ENCODE measurements around the gene HLA-DRB5. TPM values are rescaled to one million over a fixed set of nuclear protein-coding genes. Genes with fewer than 3 reads are reported as not detected.
"Not testable (repeated sequence)": the region's sequence is repeated elsewhere in the genome, so short reads cannot be mapped to it uniquely, and the experiment has no call there.

HLA-DRB5 gene
- 0.05 TPM in 1 of 3 replicates, not detected in the others for polyA plus RNA-seq
- not detected for polyA plus RNA-seq (2011; ENCODE audit: low read depth)
- polyA plus RNA-seq (2011; cell fraction: cytosol; rRNA removed): not detected in 2 replicates
- polyA plus RNA-seq (2011; cell fraction: nucleus; rRNA removed): not detected in 2 replicates
- not detected in 2 replicates for polyA plus RNA-seq (2012; ENCODE audit: low replicate concordance)
- polyA minus RNA-seq: not detected in 3 replicates
- polyA minus RNA-seq (2011; cell fraction: cytosol; rRNA and poly(A)+ RNA removed): not detected
- not detected in 2 replicates for polyA minus RNA-seq (2011; cell fraction: nucleus; rRNA and poly(A)+ RNA removed)

GRCh38 chr6:32529697-32530430 lies at the start of gene HLA-DRB5:
TSS of gene HLA-DRB5 (minus strand) at chr6:32530287. CDS start at chr6:32530224, 63 bp downstream.
- H3K4me1 ChIP-seq (ENCODE audit: control insufficient read depth, extremely low read depth, insufficient read depth, low read length): no peaks in the 10 kb centered on the region
- dilution Hi-C loops (cut with MboI; ENCODE audit: extremely low pct_ligation_motif_present, low sequenced_read_pairs): no loop called here
- DNase-seq (ENCODE audit: low read depth, low spot score): no peak
- FAIRE-seq: peak; percentile 17
- no peaks in the 10 kb centered on the region for H3K79me2 ChIP-seq (ENCODE audit: control insufficient read depth, insufficient read depth, low read length)
- no peaks in the 10 kb centered on the region for H4K20me1 ChIP-seq (ENCODE audit: control insufficient read depth, extremely low read depth, insufficient read depth, low read length)
- TF ChIP-seq CTCF (optimal IDR thresholded peaks at IDR 0.05 in 1 of 3, IDR thresholded peaks at IDR 0.05 in 1 of 3, conservative IDR thresholded peaks at IDR 0.05 in 1 of 3; ENCODE audit: extremely low read depth in 1 of 3, insufficient read depth in 2 of 3, low read length in 3 of 3): no peak
- TF ChIP-seq EZH2 (IDR thresholded peaks at IDR 0.05; ENCODE audit: low read length): no peak
- no peaks in the 10 kb centered on the region for H3K36me3 ChIP-seq (ENCODE audit: control insufficient read depth in 2 of 2, extremely low read depth in 1 of 2, insufficient read depth in 2 of 2, low read length in 2 of 2)
- H3K9me3 ChIP-seq (ENCODE audit: control insufficient read depth, low read depth, low read length): no peaks in the 10 kb centered on the region
- H3K9me1 ChIP-seq (ENCODE audit: control insufficient read depth, extremely low read depth, insufficient read depth, low read length): no peaks in the 10 kb centered on the region
- H3K27ac ChIP-seq (ENCODE audit: control insufficient read depth, insufficient read depth, low read length): no peak within 1 kb of the TSS
- H3K27me3 ChIP-seq (ENCODE audit: control insufficient read depth, extremely low read depth, insufficient read depth, low read length): no peaks in the 10 kb centered on the region
- no peak within 1 kb of the TSS for H2AFZ ChIP-seq (ENCODE audit: control insufficient read depth, low read length)
- H3K4me3 ChIP-seq (ENCODE audit: control insufficient read depth in 2 of 3, extremely low read depth in 1 of 3, insufficient read depth in 2 of 3, low read depth in 1 of 3, low read length in 3 of 3): no peak within 1 kb of the TSS
- H3K9ac ChIP-seq (ENCODE audit: control insufficient read depth, extremely low read depth, insufficient read depth, low read length): no peak within 1 kb of the TSS
- H3K4me2 ChIP-seq (ENCODE audit: control insufficient read depth, extremely low read depth, insufficient read depth, low read depth, low read length): no peak within 1 kb of the TSS

- H2AFZ ChIP-seq (ENCODE audit: control insufficient read depth, low read length): no peak overlapping the region
- no peak overlapping the region for H3K4me3 ChIP-seq (ENCODE audit: control insufficient read depth in 2 of 3, extremely low read depth in 1 of 3, insufficient read depth in 2 of 3, low read depth in 1 of 3, low read length in 3 of 3)
- no peaks in the 10 kb centered on the region for H4K20me1 ChIP-seq (ENCODE audit: control insufficient read depth, extremely low read depth, insufficient read depth, low read length)
- H3K79me2 ChIP-seq (ENCODE audit: control insufficient read depth, insufficient read depth, low read length): no peaks in the 10 kb centered on the region
- no peak for DNase-seq (ENCODE audit: low read depth, low spot score)
- H3K27me3 ChIP-seq (ENCODE audit: control insufficient read depth, extremely low read depth, insufficient read depth, low read length): no peaks in the 10 kb centered on the region
- H3K27ac ChIP-seq (ENCODE audit: control insufficient read depth, insufficient read depth, low read length): no peak overlapping the region
- H3K9me1 ChIP-seq (ENCODE audit: control insufficient read depth, extremely low read depth, insufficient read depth, low read length): no peaks in the 10 kb centered on the region
- dilution Hi-C loops (cut with MboI; ENCODE audit: extremely low pct_ligation_motif_present, low sequenced_read_pairs): no loop called here
- H3K4me1 ChIP-seq (ENCODE audit: control insufficient read depth, extremely low read depth, insufficient read depth, low read length): no peaks in the 10 kb centered on the region
- no peak for TF ChIP-seq EZH2 (IDR thresholded peaks at IDR 0.05; ENCODE audit: low read length)
- TF ChIP-seq CTCF (optimal IDR thresholded peaks at IDR 0.05 in 1 of 3, IDR thresholded peaks at IDR 0.05 in 1 of 3, conservative IDR thresholded peaks at IDR 0.05 in 1 of 3; ENCODE audit: extremely low read depth in 1 of 3, insufficient read depth in 2 of 3, low read length in 3 of 3): no peak
- no peaks in the 10 kb centered on the region for H3K36me3 ChIP-seq (ENCODE audit: control insufficient read depth in 2 of 2, extremely low read depth in 1 of 2, insufficient read depth in 2 of 2, low read length in 2 of 2)
- H3K4me2 ChIP-seq (ENCODE audit: control insufficient read depth, extremely low read depth, insufficient read depth, low read depth, low read length): no peak overlapping the region
- no peaks in the 10 kb centered on the region for H3K9me3 ChIP-seq (ENCODE audit: control insufficient read depth, low read depth, low read length)
- no peak overlapping the region for H3K9ac ChIP-seq (ENCODE audit: control insufficient read depth, extremely low read depth, insufficient read depth, low read length)
- no peak for FAIRE-seq
Measured at GRCh38 chr6:32578962-32579361, 48.9 kb upstream of the HLA-DRB5 start.

- dilution Hi-C loops (cut with MboI; ENCODE audit: extremely low pct_ligation_motif_present, low sequenced_read_pairs); H3K36me3 ChIP-seq (ENCODE audit: control insufficient read depth in 2 of 2, extremely low read depth in 1 of 2, insufficient read depth in 2 of 2, low read length in 2 of 2); DNase-seq (ENCODE audit: low read depth, low spot score); H3K27me3 ChIP-seq (ENCODE audit: control insufficient read depth, extremely low read depth, insufficient read depth, low read length); H3K27ac ChIP-seq (ENCODE audit: control insufficient read depth, insufficient read depth, low read length); H3K4me2 ChIP-seq (ENCODE audit: control insufficient read depth, extremely low read depth, insufficient read depth, low read depth, low read length); H3K9me3 ChIP-seq (ENCODE audit: control insufficient read depth, low read depth, low read length); H3K9me1 ChIP-seq (ENCODE audit: control insufficient read depth, extremely low read depth, insufficient read depth, low read length); H3K9ac ChIP-seq (ENCODE audit: control insufficient read depth, extremely low read depth, insufficient read depth, low read length); H4K20me1 ChIP-seq (ENCODE audit: control insufficient read depth, extremely low read depth, insufficient read depth, low read length); H3K79me2 ChIP-seq (ENCODE audit: control insufficient read depth, insufficient read depth, low read length); FAIRE-seq; H3K4me1 ChIP-seq (ENCODE audit: control insufficient read depth, extremely low read depth, insufficient read depth, low read length); H3K4me3 ChIP-seq (ENCODE audit: control insufficient read depth in 2 of 3, extremely low read depth in 1 of 3, insufficient read depth in 2 of 3, low read depth in 1 of 3, low read length in 3 of 3); H2AFZ ChIP-seq (ENCODE audit: control insufficient read depth, low read length): not testable (repeated sequence)
Measured at GRCh38 chr6:32577493-32577892, 47.4 kb upstream of the HLA-DRB5 start.
